ENCODE data around the gene RTN4RL1.
"Not testable (repeated sequence)": the region's sequence is repeated elsewhere in the genome, so short reads cannot be mapped to it uniquely, and the experiment has no call there.

RTN4RL1 gene

DNA sequence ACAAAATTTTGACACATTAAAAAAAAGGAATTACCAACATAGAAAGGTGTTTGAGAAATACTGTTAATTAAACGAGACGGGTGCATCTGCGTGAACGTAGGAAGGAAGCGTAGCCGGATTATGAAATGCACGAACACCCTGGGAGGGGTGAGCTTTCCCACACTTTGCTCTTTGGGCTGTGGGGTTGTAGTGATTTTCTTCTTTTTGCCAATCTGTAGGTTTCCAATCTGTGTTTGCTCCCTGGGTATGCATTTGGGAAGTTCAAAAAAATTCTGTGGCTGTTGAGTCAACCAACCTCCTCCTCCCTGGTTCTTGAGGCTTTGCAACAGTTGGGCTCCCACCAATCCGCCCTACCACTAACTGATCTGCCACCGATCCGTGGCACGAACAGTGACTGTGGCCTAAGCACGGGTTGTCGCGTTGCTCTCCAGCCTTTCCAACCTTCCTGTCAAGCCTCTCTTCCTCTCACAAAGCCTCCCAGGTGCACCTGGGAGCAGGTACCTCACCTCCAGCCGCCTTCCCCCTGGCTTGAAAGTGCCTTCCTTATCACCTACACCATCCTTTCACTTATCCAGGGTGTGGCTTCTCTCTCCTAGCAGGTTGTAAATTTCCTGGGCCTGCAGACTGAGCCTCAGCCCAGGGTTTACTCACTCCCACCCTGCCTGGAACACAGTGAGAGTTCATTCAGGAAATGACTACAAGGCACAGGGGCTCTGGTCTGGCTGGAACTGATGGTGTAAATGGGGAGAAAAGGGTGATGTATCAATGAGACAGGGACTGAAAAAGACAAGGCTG, 16.6 kb downstream of the RTN4RL1 start:
- in situ Hi-C loops (cut with HindIII; ENCODE audit: low sequenced_read_pairs) = no loop called here

- in situ Hi-C loops (cut with HindIII; ENCODE audit: low sequenced_read_pairs) = no loop called here
These were observed 20.6 kb downstream of the RTN4RL1 start for GRCh38 chr17:2004435-2004952.

- in situ Hi-C loops (cut with HindIII; ENCODE audit: low sequenced_read_pairs) = no loop called here
These were observed 21.6 kb downstream of the RTN4RL1 start for GRCh38 chr17:2003525-2003924.

DNA sequence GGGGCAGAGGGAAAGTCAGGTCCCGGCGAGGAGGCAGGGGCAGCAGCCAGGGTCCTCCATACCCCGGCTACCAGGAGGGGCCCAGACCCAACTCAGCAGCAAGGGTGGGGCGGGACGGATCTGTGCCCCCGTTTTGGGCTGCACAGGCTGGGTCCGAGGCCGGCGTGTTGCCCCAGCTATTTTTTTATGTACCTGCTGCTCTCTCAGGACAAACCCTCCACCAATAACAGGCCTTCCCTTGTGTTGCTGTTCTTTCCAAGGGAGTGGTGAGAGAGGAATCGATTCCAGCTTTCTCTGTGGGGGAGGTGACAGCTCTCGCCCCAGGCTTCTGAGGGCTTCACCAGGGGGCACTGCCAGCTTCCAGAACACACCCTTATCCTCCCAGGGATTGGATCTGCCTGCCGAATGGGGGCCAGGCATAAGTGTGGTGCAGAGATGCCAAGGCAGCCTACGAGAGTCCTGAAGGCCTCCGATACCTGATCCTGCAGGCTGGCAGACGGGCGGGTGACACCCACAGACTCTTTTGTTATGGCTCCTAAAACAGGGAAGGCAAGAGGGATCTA, 22.3 kb downstream of the RTN4RL1 start:
- in situ Hi-C loops (cut with HindIII; ENCODE audit: low sequenced_read_pairs) = no loop called here

- in situ Hi-C loops (cut with HindIII; ENCODE audit: low sequenced_read_pairs) = no loop called here
These were observed 25.4 kb downstream of the RTN4RL1 start for GRCh38 chr17:1999557-2000251.

DNA sequence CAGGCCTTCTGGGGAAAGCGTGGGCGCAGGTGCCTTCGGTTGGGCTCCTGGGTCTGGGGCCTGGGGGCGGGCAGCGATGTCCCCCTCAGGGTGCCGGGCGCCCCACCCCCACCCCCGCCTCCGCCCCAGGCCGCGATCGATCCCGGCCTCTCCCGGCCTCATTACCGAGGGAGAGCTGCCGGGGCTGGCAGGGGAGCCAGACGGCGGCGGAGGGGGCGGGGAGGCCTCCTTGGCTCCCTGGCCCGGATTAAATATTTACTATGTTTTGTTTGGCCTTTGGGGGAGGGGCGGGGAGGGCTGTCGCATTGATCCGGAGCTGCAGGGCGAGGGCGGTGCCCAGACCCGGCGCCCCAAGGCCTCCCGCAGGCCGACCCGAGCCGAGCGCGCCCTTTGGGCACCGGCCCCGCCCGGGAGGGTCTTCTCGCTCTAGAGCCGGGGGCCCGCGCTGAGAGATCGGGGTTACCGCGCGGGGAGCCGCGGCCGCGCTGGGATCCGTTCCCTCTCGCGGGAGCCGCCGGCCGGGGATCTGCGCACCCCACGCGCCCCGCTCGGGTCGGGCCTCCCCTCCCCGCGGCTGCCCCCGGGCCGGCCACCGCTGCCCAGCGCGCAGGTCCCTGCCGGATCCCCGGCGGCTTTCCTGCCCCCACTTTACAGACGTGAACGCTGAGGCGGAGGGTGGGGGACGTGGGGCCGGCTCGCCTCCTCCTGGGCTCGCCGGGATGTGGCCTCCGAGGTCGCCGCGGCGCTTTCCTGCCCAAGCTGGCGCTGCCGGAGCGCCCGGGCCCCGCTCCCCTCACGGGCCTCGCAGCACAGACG, 27.0 kb downstream of the RTN4RL1 start:
- in situ Hi-C loops (cut with HindIII; ENCODE audit: low sequenced_read_pairs) = no loop called here

- in situ Hi-C loops (cut with HindIII; ENCODE audit: low sequenced_read_pairs) = no loop called here
These were observed 27.7 kb downstream of the RTN4RL1 start for GRCh38 chr17:1997289-1997926.

GRCh38 chr17:1996800-1997288, 28.3 kb downstream of the RTN4RL1 start:
- in situ Hi-C loops (cut with HindIII; ENCODE audit: low sequenced_read_pairs) = no loop called here

GRCh38 chr17:1995907-1996799, 29.0 kb downstream of the RTN4RL1 start:
- in situ Hi-C loops (cut with HindIII; ENCODE audit: low sequenced_read_pairs) = no loop called here

DNA sequence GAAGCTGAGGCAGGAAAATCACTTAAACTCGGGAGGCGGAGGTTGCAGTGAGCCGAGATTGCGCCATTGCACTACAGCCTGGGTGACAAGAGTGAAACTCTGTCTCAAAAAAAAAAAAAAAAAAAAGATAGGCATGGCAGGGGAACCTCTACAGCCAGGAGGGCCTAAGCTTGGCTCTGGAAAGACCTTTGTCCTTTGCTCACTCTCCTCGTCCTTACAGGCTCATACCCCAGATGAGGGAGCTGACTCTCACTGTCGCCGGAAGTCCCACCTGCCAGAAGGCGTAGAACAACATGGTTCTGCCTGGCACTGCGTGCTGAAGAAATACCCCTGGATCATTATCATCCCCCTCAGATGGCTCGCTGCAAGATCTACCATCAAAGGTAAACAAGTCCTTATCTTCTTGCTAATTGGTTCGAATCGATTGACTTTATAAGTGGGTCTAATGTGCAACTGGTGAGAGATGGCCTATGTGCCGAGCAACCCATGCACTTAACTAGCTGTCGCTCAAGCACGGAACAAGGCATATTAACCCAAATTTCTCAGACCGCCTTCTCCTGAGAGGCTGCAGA, 29.7 kb downstream of the RTN4RL1 start:
- in situ Hi-C loops (cut with HindIII; ENCODE audit: low sequenced_read_pairs) = no loop called here

- in situ Hi-C loops (cut with HindIII; ENCODE audit: low sequenced_read_pairs) = no loop called here
These were observed 30.4 kb downstream of the RTN4RL1 start for GRCh38 chr17:1994707-1995106.

DNA sequence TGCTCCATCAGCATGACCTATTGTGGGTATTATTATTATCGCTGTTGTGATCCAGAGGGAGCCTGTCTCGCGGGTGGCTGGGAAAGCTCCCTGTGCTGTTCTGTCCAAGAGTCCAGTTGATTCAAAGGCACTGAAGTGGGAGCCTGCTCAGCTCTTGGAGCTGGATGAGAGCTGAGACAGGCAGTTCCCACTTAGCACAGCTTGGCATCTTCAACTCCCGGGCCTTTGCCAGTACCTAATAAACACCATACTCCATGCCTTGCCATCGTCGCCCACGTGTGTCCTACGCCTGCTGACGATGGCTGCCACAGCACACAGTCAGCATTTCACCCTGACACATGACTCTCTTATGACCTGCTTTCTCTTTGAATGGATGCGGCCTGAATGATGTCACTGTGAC, 32.6 kb downstream of the RTN4RL1 start:
- in situ Hi-C loops (cut with HindIII; ENCODE audit: low sequenced_read_pairs) = no loop called here

- in situ Hi-C loops (cut with HindIII; ENCODE audit: low sequenced_read_pairs) = no loop called here
These were observed 36.0 kb downstream of the RTN4RL1 start for GRCh38 chr17:1989135-1989534.

GRCh38 chr17:1986783-1987451, 38.2 kb downstream of the RTN4RL1 start:
- in situ Hi-C loops (cut with HindIII; ENCODE audit: low sequenced_read_pairs) = no loop called here

DNA sequence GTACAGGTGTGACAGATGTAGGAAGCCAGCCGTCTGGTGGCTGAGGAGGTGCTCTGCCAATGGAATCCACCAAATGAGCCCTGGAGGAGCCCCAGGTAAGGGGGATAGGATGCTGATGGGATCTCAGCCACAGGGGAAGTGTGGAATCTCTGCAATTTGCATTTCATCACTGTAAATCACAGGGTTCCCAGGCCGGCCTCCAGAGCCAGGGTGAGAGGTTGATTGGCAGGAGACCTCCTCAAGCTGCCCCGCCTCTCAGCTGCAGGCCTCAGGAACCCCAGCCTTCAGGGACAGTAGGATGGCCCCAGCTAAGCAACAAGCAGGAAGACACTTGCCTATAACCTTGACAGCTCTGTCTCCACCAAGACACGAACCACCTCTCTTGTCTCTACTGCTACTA, 39.4 kb downstream of the RTN4RL1 start:
- in situ Hi-C loops (cut with HindIII; ENCODE audit: low sequenced_read_pairs) = no loop called here

DNA sequence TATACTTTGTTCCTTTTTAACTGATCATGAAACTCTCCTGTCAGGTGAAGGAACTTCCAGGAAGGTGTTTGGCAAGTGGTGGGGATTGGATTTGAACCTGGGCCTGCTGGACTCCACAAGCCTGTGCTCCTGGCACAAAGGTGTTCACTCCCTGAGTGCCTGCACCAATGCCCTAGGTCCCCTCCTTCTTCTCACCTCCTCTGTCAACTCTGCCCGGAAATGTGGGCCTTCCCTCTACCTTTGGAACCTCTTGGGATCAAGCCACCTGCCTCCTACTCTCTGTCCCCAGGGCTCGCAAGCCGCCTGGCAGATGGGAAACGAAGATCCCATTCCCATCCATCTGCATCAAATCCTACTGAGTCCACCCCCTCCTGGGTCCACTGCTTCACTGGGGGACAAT, 40.0 kb downstream of the RTN4RL1 start:
- in situ Hi-C loops (cut with HindIII; ENCODE audit: low sequenced_read_pairs) = no loop called here

DNA sequence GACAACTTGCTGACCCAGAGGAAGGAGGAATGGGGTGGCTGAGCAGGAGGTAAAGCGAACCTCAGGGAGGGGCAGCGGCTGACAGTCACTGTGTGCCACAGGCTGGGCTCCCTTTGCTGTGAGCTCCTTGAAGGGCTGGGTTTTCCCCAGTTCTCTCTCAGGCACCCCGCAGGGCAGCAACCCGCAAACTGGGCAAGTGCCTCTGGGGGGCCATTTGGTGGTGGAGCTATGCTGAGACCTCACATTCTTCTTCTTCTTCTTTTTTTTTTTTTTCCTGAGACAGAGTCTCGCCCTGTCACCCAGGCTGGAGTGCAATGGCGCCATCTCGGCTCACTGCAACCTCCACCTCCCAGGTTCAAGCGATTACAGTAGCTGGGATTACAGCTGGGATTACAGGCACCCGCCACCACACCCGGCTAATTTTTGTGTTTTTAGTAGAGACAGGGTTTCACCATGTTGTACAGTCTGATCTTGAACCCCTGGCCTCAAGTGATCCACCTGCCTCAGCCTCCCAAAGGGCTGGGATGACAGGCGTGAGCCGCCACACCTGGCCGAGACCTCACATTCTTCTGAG, 42.3 kb downstream of the RTN4RL1 start:
- in situ Hi-C loops (cut with HindIII; ENCODE audit: low sequenced_read_pairs) = not testable (repeated sequence)

- in situ Hi-C loops (cut with HindIII; ENCODE audit: low sequenced_read_pairs) = no loop called here
These were observed 44.4 kb downstream of the RTN4RL1 start for GRCh38 chr17:1980665-1981250.
